Measurements from ENCODE around the gene CHRDL1. TPM values are rescaled to one million over a fixed set of nuclear protein-coding genes. Genes with fewer than 3 reads are reported as not detected.

CHRDL1 gene
- total RNA-seq, 3 donors from 2014 or later (not counting 1 experiment from before 2014, with no cell fraction given) = not detected

DNA sequence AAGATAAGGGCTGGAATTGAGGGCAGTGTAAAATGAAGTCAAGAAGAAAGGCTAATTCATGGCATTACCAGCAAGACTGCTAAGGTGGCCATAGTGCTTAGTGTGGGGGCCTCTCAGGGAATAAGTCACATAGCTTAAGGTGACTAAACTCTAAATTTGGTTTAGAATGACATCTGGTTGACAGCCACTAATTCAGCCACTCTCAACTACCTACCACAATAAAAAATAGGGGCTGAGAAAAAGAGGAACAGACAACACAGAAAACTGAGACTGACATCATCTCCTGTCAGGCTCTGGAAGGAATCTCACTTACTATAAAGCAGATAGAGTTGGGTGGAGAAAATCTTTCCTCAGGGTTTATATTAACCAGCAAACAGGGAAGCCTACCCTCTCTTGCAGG is 96.9 kb downstream of the CHRDL1 start:
- no peak overlapping the region for H3K4me3 ChIP-seq (ENCODE audit: low read length)
- no peaks in the 10 kb centered on the region for H3K9me3 Mint-ChIP-seq

GRCh38 chrX:110692866-110693265 is 102.8 kb downstream of the CHRDL1 start:
- H3K9me3 ChIP-seq (ENCODE audit: control insufficient read depth, insufficient read depth, low read length) = no peaks in the 10 kb centered on the region
- Mint-ChIP-seq H3K27me3 (ENCODE audit: low read depth in 2 of 2) (no peaks in the 10 kb centered on the region), H3K36me3 (no peaks in the 10 kb centered on the region), H3K4me3 (no peak overlapping the region), H3K9me3 (no peaks in the 10 kb centered on the region), H3K27ac (no peak overlapping the region), H3K4me1 (no peaks in the 10 kb centered on the region)
- no peak for TF ChIP-seq CTCF (IDR thresholded peaks at IDR 0.05)
- no peak overlapping the region for H3K27ac ChIP-seq (ENCODE audit: low read length)
- no peak overlapping the region for H3K4me3 ChIP-seq (ENCODE audit: low read length)
- H3K36me3 ChIP-seq (ENCODE audit: control insufficient read depth, insufficient read depth, low read length) = no peaks in the 10 kb centered on the region
- 0% methylated on average over 1 of the region's 4 CpGs for WGBS (ENCODE audit: insufficient coverage)
- H3K4me1 ChIP-seq (ENCODE audit: control insufficient read depth, insufficient read depth, low read length) = no peaks in the 10 kb centered on the region
- intact Hi-C loops (cut with micrococcal nuclease) = no loop called here
- no peaks in the 10 kb centered on the region for H3K27me3 ChIP-seq (ENCODE audit: control insufficient read depth, insufficient read depth, low read length)
- no peak for DNase-seq
- ATAC-seq = no peak

More for the DNA sequence above, 96.9 kb downstream of the CHRDL1 start:
- H3K27ac ChIP-seq (ENCODE audit: low read length) = no peak overlapping the region
- Mint-ChIP-seq H3K27me3 (ENCODE audit: low read depth in 2 of 2) (no peaks in the 10 kb centered on the region), H3K36me3 (no peaks in the 10 kb centered on the region), H3K4me3 (no peak overlapping the region), H3K27ac (no peak overlapping the region), H3K4me1 (no peaks in the 10 kb centered on the region)
- DNase-seq (no peak), ATAC-seq (no peak)
- H3K27me3 ChIP-seq (ENCODE audit: control insufficient read depth, insufficient read depth, low read length) = no peaks in the 10 kb centered on the region
- no peak for TF ChIP-seq CTCF (IDR thresholded peaks at IDR 0.05)
- intact Hi-C loops (cut with micrococcal nuclease) = no loop called here
- H3K4me1 ChIP-seq (ENCODE audit: control insufficient read depth, insufficient read depth, low read length) = no peaks in the 10 kb centered on the region
- H3K9me3 ChIP-seq (ENCODE audit: control insufficient read depth, insufficient read depth, low read length) = no peaks in the 10 kb centered on the region
- H3K36me3 ChIP-seq (ENCODE audit: control insufficient read depth, insufficient read depth, low read length) = no peaks in the 10 kb centered on the region

DNA sequence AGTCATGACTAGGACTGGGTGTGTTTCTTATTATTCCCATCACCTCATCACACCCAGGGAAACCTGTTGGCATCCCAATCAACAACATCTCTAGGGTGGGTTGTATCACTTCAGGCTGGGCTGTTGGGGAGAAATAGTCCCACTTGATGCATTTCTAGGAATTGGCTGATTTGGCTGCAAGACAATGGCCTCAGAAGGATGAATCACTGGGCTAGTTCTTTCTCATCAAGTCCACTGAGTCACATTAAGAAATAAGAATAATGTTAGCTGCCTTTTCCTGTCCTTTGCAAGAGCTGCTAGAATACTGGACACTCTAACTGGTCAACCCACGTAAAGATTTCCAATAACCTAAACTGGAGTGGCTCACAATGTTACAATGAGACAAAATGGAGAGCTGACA is 104.2 kb downstream of the CHRDL1 start:
- Histone ChIP-seq H3K9me3 (ENCODE audit: control insufficient read depth, insufficient read depth, low read length) (no peaks in the 10 kb centered on the region), H3K36me3 (ENCODE audit: control insufficient read depth, insufficient read depth, low read length) (no peaks in the 10 kb centered on the region), H3K27me3 (ENCODE audit: control insufficient read depth, insufficient read depth, low read length) (no peaks in the 10 kb centered on the region), H3K27ac (ENCODE audit: low read length) (no peak overlapping the region), H3K4me1 (ENCODE audit: control insufficient read depth, insufficient read depth, low read length) (no peaks in the 10 kb centered on the region), H3K4me3 (ENCODE audit: low read length) (no peak overlapping the region)
- Mint-ChIP-seq H3K27me3 (ENCODE audit: low read depth in 2 of 2) (no peaks in the 10 kb centered on the region), H3K36me3 (no peaks in the 10 kb centered on the region), H3K9me3 (no peaks in the 10 kb centered on the region), H3K4me1 (no peaks in the 10 kb centered on the region), H3K4me3 (no peak overlapping the region), H3K27ac (no peak overlapping the region)
- ATAC-seq = no peak
- intact Hi-C loops (cut with micrococcal nuclease) = no loop called here
- no peak for DNase-seq
- WGBS (ENCODE audit: insufficient coverage) = 86% methylated on average over 1 of the region's 1 CpG
- TF ChIP-seq CTCF (IDR thresholded peaks at IDR 0.05) = no peak

- H3K27me3 Mint-ChIP-seq (ENCODE audit: low read depth in 2 of 2) = no peaks in the 10 kb centered on the region
- H3K4me3 Mint-ChIP-seq = no peak overlapping the region
- WGBS (ENCODE audit: insufficient coverage) = 92% methylated on average over 1 of the region's 3 CpGs
- Histone ChIP-seq H3K27ac (ENCODE audit: low read length) (no peak overlapping the region), H3K9me3 (ENCODE audit: control insufficient read depth, insufficient read depth, low read length) (no peaks in the 10 kb centered on the region), H3K36me3 (ENCODE audit: control insufficient read depth, insufficient read depth, low read length) (no peaks in the 10 kb centered on the region), H3K4me1 (ENCODE audit: control insufficient read depth, insufficient read depth, low read length) (no peaks in the 10 kb centered on the region), H3K27me3 (ENCODE audit: control insufficient read depth, insufficient read depth, low read length) (no peaks in the 10 kb centered on the region), H3K4me3 (ENCODE audit: low read length) (no peak overlapping the region)
- no peak overlapping the region for H3K27ac Mint-ChIP-seq
- no peak for TF ChIP-seq CTCF (IDR thresholded peaks at IDR 0.05)
- intact Hi-C loops (cut with micrococcal nuclease) = no loop called here
- no peak for DNase-seq
- ATAC-seq = no peak
- no peaks in the 10 kb centered on the region for H3K9me3 Mint-ChIP-seq
- no peaks in the 10 kb centered on the region for H3K36me3 Mint-ChIP-seq
- H3K4me1 Mint-ChIP-seq = no peaks in the 10 kb centered on the region
These were observed 111.0 kb downstream of the CHRDL1 start for GRCh38 chrX:110684653-110685052.

All from natural killer cell (primary cell).